GM12878 (cell line): Measurements from ENCODE around the gene MMD2. TPM values are rescaled to one million over a fixed set of nuclear protein-coding genes. Genes with fewer than 3 reads are reported as not detected.

ENCODE experiments used
- ATAC-seq: fragments of 200-7000 bp; cut with Tn5 transposase; 3 replicates; pipeline ENCODE4 v1.9.1; 2020; ENCODE audit warnings: mild to moderate bottlenecking, moderate library complexity
- BruUV-seq: library from RNA; stranded (reverse); fragments of 400-500 nt; replicated peaks from 2 replicates; lab custom pipeline; 2021; lab: Mats Ljungman, UMichigan
- CTCF ChIA-PET: fragments of 300-600 bp; sonication (Branson Sonifier 250); formaldehyde crosslinking; extraction: SDS; loops from one replicate; lab custom pipeline; 2021; ENCODE audit warnings: inconsistent platforms; lab: Yijun Ruan, JAX
- POLR2A ChIA-PET: fragments of 350-600 bp; formaldehyde crosslinking; extraction: SDS; loops from one replicate; lab custom pipeline; 2021; ENCODE audit warnings: inconsistent platforms; lab: Charles Lee
- RAD21 ChIA-PET: fragments of 300-600 bp; sonication (Branson Sonifier 250); formaldehyde crosslinking; loops from one replicate; lab custom pipeline; 2023; ENCODE audit warnings: antibody characterized with exemption; ENCODE audit not compliant: unreplicated experiment; lab: Charles Lee
- SMC1A ChIA-PET: fragments of 300-600 bp; sonication (Branson Sonifier 250); formaldehyde crosslinking; loops from one replicate; lab custom pipeline; 2023; ENCODE audit not compliant: unreplicated experiment, uncharacterized antibody; lab: Charles Lee
- DNase-seq: peaks from one replicate; pipeline ENCODE4 v3.0.0-alpha.2; 2011; ENCODE audit warnings: low read depth, low spot score
- FAIRE-seq: peaks from 3 replicates; lab custom pipeline; 2011; peaks lifted over from hg19 to GRCh38; lab: Jason Lieb, UNC
- H2AFZ ChIP-seq: 2 replicates; pipeline ENCODE4 v1.6.0; 2011; ENCODE audit warnings: low read depth, low read length, control low read depth; ENCODE audit not compliant: control insufficient read depth
- H3K27ac ChIP-seq: 2 replicates; pipeline ENCODE4 v1.5.1; 2011; ENCODE audit warnings: control low read depth; ENCODE audit not compliant: control insufficient read depth, insufficient read depth
- H3K27me3 ChIP-seq, 2 experiments: replicated peaks in 1 of 2; 2 replicates each; pipeline versions ENCODE4 v1.6.0 to v1.6.1; 2011; ENCODE audit warnings: low read length in 1 of 2; ENCODE audit not compliant: control insufficient read depth in 2 of 2, insufficient read depth in 2 of 2
- H3K36me3 ChIP-seq, 2 experiments: 2 replicates each; pipeline ENCODE4 v1.5.1; 2011; ENCODE audit warnings: low read length in 1 of 2; ENCODE audit not compliant: control insufficient read depth in 2 of 2, insufficient read depth in 2 of 2
- H3K4me1 ChIP-seq: 2 replicates; pipeline ENCODE4 v1.6.1; 2011; ENCODE audit warnings: mild to moderate bottlenecking, low read length, moderate library complexity, mixed read lengths; ENCODE audit not compliant: control insufficient read depth, insufficient read depth
- H3K4me2 ChIP-seq: 2 replicates; pipeline ENCODE4 v1.6.0; 2011; ENCODE audit warnings: control low read depth; ENCODE audit not compliant: control insufficient read depth, insufficient read depth
- H3K4me3 ChIP-seq: fragments of 200-600 bp; sonication (generic); 2 replicates; pipeline ENCODE4 v1.5.1; 2016
- H3K79me2 ChIP-seq: 2 replicates; pipeline ENCODE4 v1.6.0; 2011; ENCODE audit warnings: low read length; ENCODE audit not compliant: control insufficient read depth, insufficient read depth
- H3K9ac ChIP-seq: 2 replicates; pipeline ENCODE4 v1.8.0; 2011; ENCODE audit warnings: low read length, control low read depth, mixed read lengths; ENCODE audit not compliant: control insufficient read depth, insufficient read depth
- H3K9me3 ChIP-seq: replicated peaks from 3 replicates; pipeline ENCODE4 v1.5.1; 2011; ENCODE audit warnings: mild to moderate bottlenecking, low read length; ENCODE audit not compliant: control insufficient read depth, insufficient read depth
- H4K20me1 ChIP-seq: 2 replicates; pipeline ENCODE4 v1.6.0; 2011; ENCODE audit not compliant: control insufficient read depth, insufficient read depth
- CEBPB ChIP-seq, 2 experiments: fragments of 150-350 bp in 1 of 2; IDR thresholded peaks; 2 replicates each; pipeline ENCODE4 v1.6.1; 2012 to 2014; ENCODE audit warnings: low read depth in 2 of 2, low read length in 2 of 2, borderline replicate concordance in 1 of 2, inconsistent platforms in 1 of 2
- CEBPZ ChIP-seq: fragments of 150-350 bp; IDR thresholded peaks from 2 replicates; pipeline ENCODE4 v1.6.1; 2016; ENCODE audit warnings: low read depth, low read length
- EP300 ChIP-seq, 2 experiments: fragments of 150-350 bp in 1 of 2; IDR thresholded peaks; 2 replicates each; pipeline ENCODE4 v1.6.1; 2011 to 2012; ENCODE audit warnings: low read depth in 2 of 2, low read length in 2 of 2, borderline replicate concordance in 1 of 2, improper control_type of control experiment in 1 of 2, inconsistent platforms in 1 of 2; ENCODE audit not compliant: control insufficient read depth in 1 of 2
- ESRRA ChIP-seq: IDR thresholded peaks from 2 replicates; pipeline ENCODE4 v1.6.1; 2012; ENCODE audit warnings: mild to moderate bottlenecking, low read length, improper control_type of control experiment
- HSF1 ChIP-seq: fragments of 150-350 bp; IDR thresholded peaks from 2 replicates; pipeline ENCODE4 v1.6.1; 2014; ENCODE audit warnings: mild to moderate bottlenecking, low read depth, low read length
- IKZF2 ChIP-seq, 2 experiments: fragments of 450-650 bp; IDR thresholded peaks; 2 replicates each; pipeline ENCODE4 v1.6.1; 2017; ENCODE audit warnings: mild to moderate bottlenecking in 2 of 2, moderate library complexity in 2 of 2
- MXI1 ChIP-seq: fragments of 150-350 bp; IDR thresholded peaks from 2 replicates; pipeline ENCODE4 v1.6.1; 2011; ENCODE audit warnings: low read depth, mild to moderate bottlenecking, inconsistent platforms, low read length, improper control_type of control experiment
- PBX3 ChIP-seq: IDR thresholded peaks from 2 replicates; pipeline ENCODE4 v1.6.1; 2011; ENCODE audit warnings: mild to moderate bottlenecking, low read depth, low read length, moderate library complexity; ENCODE audit not compliant: insufficient replicate concordance
- REST ChIP-seq: IDR thresholded peaks from 2 replicates; pipeline ENCODE4 v1.6.1; 2012; ENCODE audit warnings: mild to moderate bottlenecking, low read depth, low read length
- SMAD1 ChIP-seq: fragments of 450-650 bp; IDR thresholded peaks from 2 replicates; pipeline ENCODE4 v1.6.1; 2018; ENCODE audit warnings: mild to moderate bottlenecking, low read depth; ENCODE audit not compliant: partially characterized antibody
- SPI1 ChIP-seq: IDR thresholded peaks from 2 replicates; pipeline ENCODE4 v1.6.1; 2011; ENCODE audit warnings: low read depth, mild to moderate bottlenecking, low read length, moderate library complexity, borderline replicate concordance; ENCODE audit not compliant: insufficient read depth
- TCF7 ChIP-seq: IDR thresholded peaks from 2 replicates; pipeline ENCODE4 v1.6.1; 2014; ENCODE audit warnings: antibody characterized with exemption, borderline replicate concordance
- YY1 ChIP-seq: IDR thresholded peaks from 2 replicates; pipeline ENCODE4 v1.6.1; 2011; ENCODE audit warnings: low read depth, mild to moderate bottlenecking, low read length
- WGBS: methylation state at CpG from one replicate; pipeline ENCODE4 v1.1.6; 2016; ENCODE audit warnings: low lambda C conversion rate; ENCODE audit not compliant: insufficient replicate concordance, insufficient coverage; ENCODE audit errors: missing lambda C conversion rate; 5-methylcytosine and 5-hydroxymethylcytosine counted together
- in situ Hi-C: fragments of 300-500 bp; cut with MboI; formaldehyde crosslinking; loops from 9 replicates; pipeline ENCODE4 v1.14.3; 2018; ENCODE audit warnings: mixed read lengths
- intact Hi-C: fragments of 100-400 bp; cut with micrococcal nuclease; formaldehyde crosslinking; loops from one replicate; pipeline ENCODE4 v1.14.2; 2022; ENCODE audit not compliant: unreplicated experiment
- polyA plus RNA-seq, 11 experiments: library from polyadenylated mRNA; depleted of rRNA in 4 of 11; unstranded in 6 of 11; stranded (reverse) in 5 of 11; fragments of >200 nt; fragmentation: Nextera tagmentation in 4 of 11; fragmentation: Illumina TruSeq in 1 of 11; extraction: Ambion mirVana in 4 of 11; extraction: Trizol in 1 of 11; gene quantifications; 1 replicate in 1 of 11; 2 replicates in 10 of 11; pipeline versions ENCODE4 v1.2.1 to v1.2.3, GENCODE V29; 2011 to 2016; ENCODE audit warnings: inconsistent platforms in 2 of 11, missing spikeins in 2 of 11, low read depth in 1 of 11
- total RNA-seq, 4 experiments: library from RNA; depleted of rRNA in 3 of 4; stranded (reverse); fragments of >200 nt in 3 of 4; fragmentation: Illumina TruSeq in 1 of 4; extraction: Trizol in 1 of 4; gene quantifications; 2 replicates each; pipeline versions ENCODE4 v1.2.1 to v1.2.3, GENCODE V29; 2013 to 2021

MMD2 gene
- total and polyA plus RNA-seq, 10 of the 15 experiments (the other 5 are each of a cell fraction or from before 2014, with no cell fraction given) = not detected

- H3K4me3 ChIP-seq = no peak overlapping the region
- no peaks in the 10 kb centered on the region for H3K27me3 ChIP-seq
- no peaks in the 10 kb centered on the region for H3K9me3 ChIP-seq
- FAIRE-seq = no peak
- no peak overlapping the region for H3K9ac ChIP-seq
- H3K36me3 ChIP-seq = no peaks in the 10 kb centered on the region
- ChIA-PET CTCF (no interaction called here), SMC1A (no interaction called here), POLR2A (no interaction called here), RAD21 (no interaction called here)
- intact Hi-C loops (no loop called here), in situ Hi-C loops (no loop called here)
- no peak for DNase-seq
- H3K4me2 ChIP-seq = no peak overlapping the region
- BruUV-seq = no TSS peak
- no peaks in the 10 kb centered on the region for H3K79me2 ChIP-seq
- no peaks in the 10 kb centered on the region for H3K4me1 ChIP-seq
- TF ChIP-seq ESRRA (no peak), MXI1 (no peak), PBX3 (no peak), SPI1 (no peak), IKZF2 (IDR thresholded peaks at IDR 0.05) (no peak), REST (no peak), CEBPB (IDR thresholded peaks at IDR 0.05; ENCODE audit: borderline replicate concordance in 1 of 2, low read depth in 2 of 2, low read length in 2 of 2) (no peak), SMAD1 (no peak), TCF7 (no peak), CEBPZ (no peak), EP300 (IDR thresholded peaks at IDR 0.05; ENCODE audit: borderline replicate concordance in 1 of 2, control insufficient read depth in 1 of 2, low read depth in 2 of 2, low read length in 2 of 2) (no peak), HSF1 (no peak), YY1 (no peak)
- ATAC-seq = no peak
- 42% methylated on average over 16 of the region's 19 CpGs for WGBS
- no peak overlapping the region for H3K27ac ChIP-seq
- no peaks in the 10 kb centered on the region for H4K20me1 ChIP-seq
- no peak overlapping the region for H2AFZ ChIP-seq
Observed at GRCh38 chr7:4919969-4920766, 38.8 kb downstream of the MMD2 start.
